HG02852 (cell line): Measurements from ENCODE around the gene TBKBP1.
A peak's percentile ranks its signal among the peaks of the same experiment; 100 is the strongest.

ENCODE experiments used
- ATAC-seq: cut with Tn5 transposase; IDR thresholded peaks from one replicate; pipeline ENCODE4 v1.9.1; 2021; ENCODE audit warnings: mild to moderate bottlenecking, moderate library complexity; ENCODE audit not compliant: unreplicated experiment

Gene TBKBP1

GRCh38 chr17:47693731-47694580 lies at the start of gene TBKBP1:
Gene TBKBP1, plus strand, starts transcription at chr17:47694161. Its CDS starts 1,952 bp downstream, at chr17:47696113.
- no peak for ATAC-seq

- no peak for ATAC-seq
Observed at GRCh38 chr17:47644324-47644723, 49.6 kb upstream of the TBKBP1 start.

- peak; percentile 82 for ATAC-seq
Observed at GRCh38 chr17:47649153-47649971, 44.6 kb upstream of the TBKBP1 start, which contains the start of gene KPNB1. Gene KPNB1, plus strand, starts transcription at chr17:47649919. Its CDS starts 326 bp downstream, at chr17:47650245.

- ATAC-seq = no peak
Observed at GRCh38 chr17:47649972-47650524, 43.9 kb upstream of the TBKBP1 start.

GRCh38 chr17:47650525-47651522 lies 43.1 kb upstream of the TBKBP1 start:
- peak; percentile 46 for ATAC-seq

- no peak for ATAC-seq
Observed at GRCh38 chr17:47651704-47652103, 42.3 kb upstream of the TBKBP1 start.

- no peak for ATAC-seq
Observed at GRCh38 chr17:47652570-47652969, 41.4 kb upstream of the TBKBP1 start.

- no peak for ATAC-seq
Observed at GRCh38 chr17:47653442-47653841, 40.5 kb upstream of the TBKBP1 start.

GRCh38 chr17:47654991-47655390 lies 39.0 kb upstream of the TBKBP1 start:
- no peak for ATAC-seq

- ATAC-seq = peak; percentile 71
Observed at GRCh38 chr17:47660064-47660492, 33.9 kb upstream of the TBKBP1 start.

- ATAC-seq = no peak
Observed at GRCh38 chr17:47663912-47664623, 29.9 kb upstream of the TBKBP1 start.

GRCh38 chr17:47664624-47664941 lies 29.4 kb upstream of the TBKBP1 start:
- no peak for ATAC-seq

GRCh38 chr17:47665655-47666054 lies 28.3 kb upstream of the TBKBP1 start:
- no peak for ATAC-seq

GRCh38 chr17:47669081-47669480 lies 24.9 kb upstream of the TBKBP1 start:
- ATAC-seq = no peak

GRCh38 chr17:47670064-47670463 lies 23.9 kb upstream of the TBKBP1 start:
- no peak for ATAC-seq

- ATAC-seq = no peak
Observed at GRCh38 chr17:47674499-47674898, 19.5 kb upstream of the TBKBP1 start.

- no peak for ATAC-seq
Observed at GRCh38 chr17:47675380-47676198, 18.4 kb upstream of the TBKBP1 start.

GRCh38 chr17:47676199-47676472 lies 17.8 kb upstream of the TBKBP1 start:
- ATAC-seq = no peak

- no peak for ATAC-seq
Observed at GRCh38 chr17:47676510-47677165, 17.3 kb upstream of the TBKBP1 start.
